Measurements from ENCODE around the gene ZNF84.

DNA sequence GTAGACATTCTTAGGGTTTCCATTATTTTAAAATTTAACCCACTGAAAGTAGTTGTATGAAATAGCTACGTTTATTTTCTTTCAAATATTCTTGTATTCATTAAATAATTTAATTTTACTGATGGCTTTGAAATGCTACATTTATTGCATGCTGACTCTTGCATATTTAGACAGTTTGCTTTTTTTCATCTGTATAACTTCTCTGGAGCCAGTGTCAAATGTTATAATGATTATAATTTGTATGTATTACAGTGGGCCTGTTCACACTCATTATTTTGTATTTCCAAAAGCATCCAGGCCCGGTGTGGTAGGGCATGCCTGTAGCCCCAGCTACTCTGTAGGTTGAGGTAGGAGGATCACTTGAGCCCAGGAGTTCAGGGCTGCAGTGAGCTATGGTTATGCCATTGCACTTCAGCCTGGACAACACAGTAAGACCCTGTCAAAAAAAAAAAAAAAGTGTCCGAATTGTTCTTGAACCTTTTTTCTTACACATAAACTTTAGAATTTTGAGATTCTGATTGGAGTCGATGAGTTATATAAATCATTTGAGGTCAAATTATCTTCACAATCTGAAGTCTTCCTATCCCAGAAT lies 905 bp downstream of the ZNF84 start:
- TF ChIP-seq, protein P1, sequence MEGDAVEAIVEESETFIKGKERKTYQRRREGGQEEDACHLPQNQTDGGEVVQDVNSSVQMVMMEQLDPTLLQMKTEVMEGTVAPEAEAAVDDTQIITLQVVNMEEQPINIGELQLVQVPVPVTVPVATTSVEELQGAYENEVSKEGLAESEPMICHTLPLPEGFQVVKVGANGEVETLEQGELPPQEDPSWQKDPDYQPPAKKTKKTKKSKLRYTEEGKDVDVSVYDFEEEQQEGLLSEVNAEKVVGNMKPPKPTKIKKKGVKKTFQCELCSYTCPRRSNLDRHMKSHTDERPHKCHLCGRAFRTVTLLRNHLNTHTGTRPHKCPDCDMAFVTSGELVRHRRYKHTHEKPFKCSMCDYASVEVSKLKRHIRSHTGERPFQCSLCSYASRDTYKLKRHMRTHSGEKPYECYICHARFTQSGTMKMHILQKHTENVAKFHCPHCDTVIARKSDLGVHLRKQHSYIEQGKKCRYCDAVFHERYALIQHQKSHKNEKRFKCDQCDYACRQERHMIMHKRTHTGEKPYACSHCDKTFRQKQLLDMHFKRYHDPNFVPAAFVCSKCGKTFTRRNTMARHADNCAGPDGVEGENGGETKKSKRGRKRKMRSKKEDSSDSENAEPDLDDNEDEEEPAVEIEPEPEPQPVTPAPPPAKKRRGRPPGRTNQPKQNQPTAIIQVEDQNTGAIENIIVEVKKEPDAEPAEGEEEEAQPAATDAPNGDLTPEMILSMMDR (IDR thresholded peaks at IDR 0.05 in 4 of 5, conservative IDR thresholded peaks at IDR 0.05 in 1 of 5) = no peak
- TF ChIP-seq POLR2A (IDR thresholded peaks at IDR 0.05) = no peak

Measured in gastrocnemius medialis (tissue), 4 donors.